Hippocampal formation (tissue), 2 donors: ENCODE data around the gene CARMIL1.

ENCODE experiments used
- DNase-seq, 2 donors: peaks; one replicate each; lab custom pipeline; 2025; lab: John Stamatoyannopoulos, UW

The CARMIL1 gene

DNA sequence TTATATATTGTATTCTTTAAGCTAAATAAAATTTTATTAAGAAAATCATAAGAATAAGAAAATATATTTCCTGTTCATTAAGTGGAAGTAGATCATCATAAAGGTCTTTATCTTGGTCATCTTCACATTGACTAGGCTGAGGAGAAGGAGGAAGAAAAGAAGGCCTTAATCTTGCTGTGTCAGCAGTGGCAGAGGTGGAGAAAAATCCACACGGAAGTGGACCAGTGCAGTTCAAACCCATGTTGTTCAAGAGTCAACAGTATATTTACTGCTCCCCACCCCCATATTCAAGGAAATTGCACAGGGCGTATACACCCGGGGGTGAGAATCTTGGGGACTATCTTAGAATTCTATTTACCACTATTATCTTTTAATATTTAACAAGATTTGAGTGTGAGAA, 194.3 kb downstream of the CARMIL1 start:
- no peak for DNase-seq

- no peak for DNase-seq
Observed at GRCh38 chr6:25476126-25476525, 197.0 kb downstream of the CARMIL1 start.

DNA sequence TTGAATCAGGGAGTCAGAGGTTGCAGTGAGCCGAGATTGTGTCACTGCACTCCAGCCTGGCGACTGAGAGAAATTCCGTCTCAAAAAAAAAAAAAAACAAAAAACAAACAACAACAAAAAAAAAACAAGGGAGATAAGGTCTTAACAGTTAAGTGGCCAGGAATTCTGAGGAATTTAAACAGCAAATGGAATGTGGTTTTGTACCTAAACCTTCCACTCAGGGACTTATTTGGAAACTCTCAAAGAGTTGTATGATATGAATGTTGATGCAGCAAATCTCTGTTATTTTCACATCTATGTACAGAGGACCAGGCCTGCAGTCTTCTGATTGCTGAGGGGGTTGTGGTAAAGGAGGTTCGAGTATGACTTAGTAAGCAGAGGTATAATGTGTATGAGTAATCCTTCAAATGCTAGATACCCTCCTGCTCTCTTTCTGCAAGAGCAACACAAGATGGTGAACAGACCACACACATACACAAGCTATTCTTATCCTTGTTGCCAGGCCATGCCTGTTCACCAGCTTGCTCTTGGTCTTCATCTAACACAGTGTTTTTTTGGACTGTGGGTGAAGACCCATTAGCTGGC, 197.9 kb downstream of the CARMIL1 start:
- no peak for DNase-seq

DNA sequence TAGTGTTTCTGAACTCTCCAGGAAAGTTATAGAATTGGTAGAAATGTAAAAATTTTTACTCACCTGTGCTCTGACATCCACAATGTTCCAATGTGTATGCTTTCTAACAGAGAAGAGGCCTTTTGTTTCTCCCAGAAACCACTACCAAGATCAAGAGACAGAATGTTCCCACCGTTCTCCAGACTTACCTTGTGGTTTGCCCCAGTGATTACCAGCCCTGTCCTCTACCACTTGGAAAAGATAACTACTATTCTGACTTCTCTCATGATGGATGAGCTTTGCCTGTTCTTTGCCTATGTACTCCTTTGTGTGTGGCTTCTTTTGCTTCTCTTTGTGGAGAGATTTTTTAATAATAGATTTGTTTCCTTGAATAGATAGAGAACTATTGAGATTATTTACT, 199.8 kb downstream of the CARMIL1 start:
- DNase-seq: no peak

GRCh38 chr6:25481267-25481666, 202.1 kb downstream of the CARMIL1 start:
- DNase-seq: no peak

DNA sequence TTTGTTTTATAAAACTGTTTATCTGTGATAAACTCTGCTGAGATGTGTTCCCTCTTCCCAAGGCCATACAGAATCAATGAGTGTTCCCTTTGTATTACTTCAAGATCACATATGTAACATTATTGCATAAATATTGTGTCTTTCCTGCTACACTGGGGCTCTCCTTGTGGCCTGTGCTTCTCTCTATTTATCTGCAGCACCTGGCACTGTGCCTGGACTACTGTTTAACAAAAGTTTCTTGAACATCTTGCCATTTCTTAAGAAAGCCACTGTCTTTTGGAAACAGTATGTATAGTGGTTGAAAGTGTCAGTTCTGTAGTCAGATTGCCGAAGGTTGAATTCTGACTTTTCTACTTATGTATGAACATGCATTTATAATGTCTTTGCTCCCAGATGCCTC, 203.8 kb downstream of the CARMIL1 start:
- no peak for DNase-seq

GRCh38 chr6:25483943-25484342, 204.8 kb downstream of the CARMIL1 start:
- no peak for DNase-seq

GRCh38 chr6:25484900-25485299, 205.7 kb downstream of the CARMIL1 start:
- no peak for DNase-seq

DNA sequence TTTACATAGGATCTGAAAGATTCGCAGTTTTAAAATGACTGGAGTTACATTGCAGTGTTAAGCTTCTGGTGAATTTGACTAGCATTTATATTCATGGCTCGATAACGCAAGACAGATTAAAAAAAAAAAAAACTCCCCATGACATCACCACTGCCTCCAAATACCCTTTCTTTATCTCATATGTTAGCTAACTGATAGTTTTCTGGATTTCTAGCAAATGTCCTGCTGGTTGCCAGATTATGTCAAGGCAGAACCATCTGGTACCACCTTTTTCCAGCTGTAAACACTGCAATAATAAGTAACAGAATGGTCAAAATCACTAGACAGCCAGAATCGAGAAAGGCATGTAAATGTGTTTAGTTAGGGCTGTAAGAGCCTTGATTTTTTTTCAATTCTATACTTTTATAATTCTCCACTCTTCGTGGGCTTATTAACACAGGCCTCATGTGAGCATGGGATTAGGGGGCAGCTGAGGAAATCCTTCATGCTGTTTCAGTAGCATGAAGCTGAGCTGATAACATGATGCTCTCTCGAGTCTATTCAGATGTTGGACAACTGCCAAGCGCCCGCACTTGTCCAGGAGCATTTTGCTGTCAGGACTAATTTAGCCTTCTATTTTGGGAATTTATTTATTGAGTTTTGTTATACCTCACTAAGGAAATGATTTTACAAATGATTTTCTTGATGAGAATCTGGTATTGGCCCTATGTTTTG, 206.8 kb downstream of the CARMIL1 start:
- DNase-seq: no peak

DNA sequence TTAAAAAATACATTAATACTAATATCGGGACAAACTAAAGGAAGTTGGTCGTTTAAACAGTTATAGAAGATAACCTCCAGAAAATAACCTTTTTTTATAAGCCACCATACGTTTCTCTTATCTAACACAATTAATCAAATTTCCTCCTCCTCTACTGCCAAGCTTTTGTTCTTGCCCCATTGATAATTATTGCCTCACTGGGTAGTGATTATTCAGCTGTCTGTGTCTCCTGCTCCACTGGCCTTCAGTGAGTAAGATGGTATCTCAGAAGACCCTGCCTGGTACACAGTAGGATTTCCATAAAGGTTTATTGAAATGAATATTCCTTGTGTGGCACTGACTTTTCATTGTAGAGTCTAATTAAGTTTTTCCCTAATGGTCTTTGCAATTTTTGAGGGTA, 207.4 kb downstream of the CARMIL1 start:
- DNase-seq: no peak

DNA sequence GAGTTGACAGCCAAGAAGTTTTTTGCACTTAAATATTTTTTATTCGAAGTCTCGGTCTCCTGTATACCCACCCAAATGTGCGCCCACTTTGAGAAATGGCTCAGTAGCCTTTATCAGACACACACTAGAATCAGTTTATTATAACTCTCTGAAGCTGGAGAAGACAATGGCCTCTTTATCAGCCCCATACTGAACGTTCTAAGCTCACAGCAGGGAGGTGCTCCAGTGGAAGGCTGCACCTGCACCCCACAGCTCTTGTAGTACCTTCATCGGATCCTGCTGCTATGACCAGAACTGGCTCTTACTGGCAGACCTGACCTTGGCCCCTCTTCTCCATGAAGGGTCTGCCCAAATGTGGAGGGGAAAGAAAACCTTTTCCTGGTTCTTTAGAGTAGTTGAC, 207.8 kb downstream of the CARMIL1 start:
- DNase-seq: no peak

DNA sequence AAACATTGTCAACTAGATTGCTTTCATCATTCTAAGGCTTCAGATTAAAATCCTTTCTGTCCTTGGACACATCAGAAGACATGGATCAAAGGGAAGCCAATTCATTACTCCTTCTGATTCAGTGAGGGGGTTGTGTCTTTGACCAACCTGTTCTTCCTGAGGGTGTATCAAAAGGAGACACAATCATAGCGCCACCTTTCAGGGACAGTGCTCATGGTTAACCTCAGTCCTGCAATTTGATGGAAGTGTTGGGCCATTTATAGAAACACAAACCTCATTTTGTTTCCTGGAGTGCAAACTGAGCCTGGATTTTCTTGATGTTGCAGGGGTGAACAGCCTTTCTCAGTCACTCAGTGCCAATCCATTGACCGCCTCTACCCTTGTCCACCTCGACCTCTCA, 209.0 kb downstream of the CARMIL1 start:
- DNase-seq: no peak

DNA sequence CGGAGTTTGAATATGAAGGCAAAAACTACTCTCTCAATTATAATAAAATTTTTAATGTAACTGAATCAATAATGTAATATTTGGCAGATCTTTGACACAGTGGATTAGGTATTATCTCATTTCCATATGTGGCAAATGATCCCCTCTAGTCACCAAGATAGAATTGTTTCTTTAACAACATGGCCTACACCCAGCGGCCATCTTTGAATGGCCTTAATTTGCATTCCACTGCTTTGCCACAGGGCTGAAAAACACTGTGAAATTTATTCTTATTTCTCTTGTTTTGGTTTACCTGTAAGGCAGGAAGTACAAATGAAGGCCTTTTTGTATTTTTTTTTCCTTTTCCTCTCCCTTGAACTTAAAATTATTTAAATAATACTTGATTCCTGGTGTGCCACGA, 210.2 kb downstream of the CARMIL1 start:
- no peak for DNase-seq

DNA sequence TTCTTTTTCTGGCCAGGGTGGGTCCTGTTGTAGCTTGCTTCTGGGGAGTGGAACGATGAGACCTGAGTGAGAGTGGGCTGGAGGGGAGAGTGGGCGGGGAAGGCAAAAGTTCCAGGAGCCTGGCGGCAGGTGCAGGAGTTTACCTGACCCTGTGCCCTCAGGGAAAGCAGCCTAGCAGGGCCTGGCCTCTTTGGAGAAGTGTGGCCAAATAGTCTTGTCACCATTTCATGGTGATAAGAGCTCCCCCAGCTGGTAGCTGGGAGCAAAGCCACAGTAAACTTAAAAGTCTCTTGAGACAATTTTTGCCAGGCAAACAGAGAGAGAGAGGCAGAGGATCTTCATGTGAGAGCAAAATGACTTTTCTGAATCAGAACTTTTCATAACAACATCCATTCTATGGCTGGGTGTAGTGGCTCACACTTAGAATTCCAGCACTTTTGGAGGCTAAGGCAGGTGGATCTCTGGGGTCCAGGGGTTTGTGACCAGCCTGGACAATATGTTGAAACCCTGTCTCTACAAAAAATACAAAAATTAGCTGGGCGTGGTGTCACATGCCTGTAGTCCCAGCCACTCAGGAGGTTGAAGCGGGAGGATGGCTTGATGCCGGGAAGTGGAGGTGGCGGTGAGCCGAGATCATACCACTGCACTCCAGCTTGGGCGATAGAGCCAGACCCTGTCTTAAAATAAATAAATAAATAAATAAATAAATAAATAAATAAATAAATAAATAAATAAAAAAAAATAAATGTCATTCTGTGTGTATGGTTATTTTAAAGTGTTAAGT, 211.0 kb downstream of the CARMIL1 start:
- DNase-seq: peak; percentile 31 to 46

DNA sequence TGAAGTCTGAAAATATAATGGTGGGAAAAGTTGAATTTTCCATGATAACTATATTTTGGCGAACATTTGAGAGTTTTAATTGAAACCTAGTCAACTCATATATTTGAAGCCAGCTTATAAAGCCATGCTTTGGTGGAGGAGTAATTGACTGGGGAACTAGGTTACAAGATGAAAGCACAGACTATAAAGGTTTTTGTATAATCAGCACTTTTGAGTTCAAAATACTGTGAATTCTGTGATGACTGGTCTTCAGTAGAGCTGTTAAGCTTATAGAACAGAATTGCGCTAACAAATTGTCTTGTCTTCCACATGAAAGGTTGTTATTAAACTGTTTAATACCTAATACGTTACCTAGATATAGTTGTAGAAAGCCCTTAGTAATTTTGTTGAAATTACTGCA, 213.8 kb downstream of the CARMIL1 start:
- no peak for DNase-seq

GRCh38 chr6:25494469-25494868, 215.3 kb downstream of the CARMIL1 start:
- DNase-seq: no peak

DNA sequence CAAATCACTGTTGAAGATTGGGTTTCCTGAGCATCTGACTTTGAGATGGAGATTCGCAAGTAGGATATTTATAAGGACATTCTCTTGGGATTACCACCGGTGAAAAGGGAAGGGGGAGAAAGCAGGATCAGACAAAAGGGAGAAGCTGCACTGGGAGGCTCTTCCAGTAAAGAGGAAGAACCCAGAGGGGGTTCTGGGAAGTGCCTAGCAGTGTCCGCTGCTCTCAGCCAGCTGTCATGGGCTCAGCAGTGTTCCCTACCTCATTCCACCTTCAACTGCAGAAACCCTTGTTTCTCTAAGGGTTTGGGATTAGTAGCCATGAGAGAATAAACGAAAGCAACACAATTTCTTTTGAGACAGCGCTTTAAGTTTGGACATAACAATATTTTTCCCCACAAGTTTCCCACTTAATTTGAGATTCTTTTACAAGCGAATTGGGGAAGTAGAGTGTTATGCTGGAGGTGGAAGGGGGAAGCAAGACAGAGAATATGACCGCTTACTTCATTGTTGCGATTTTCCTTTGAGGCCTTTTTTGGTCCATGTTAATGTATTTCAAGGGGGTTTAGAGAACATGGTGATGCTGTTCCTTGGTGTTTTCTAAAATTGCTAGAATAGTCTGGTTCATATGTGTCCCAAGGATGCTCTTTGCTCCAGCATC, 218.3 kb downstream of the CARMIL1 start:
- DNase-seq: no peak

DNA sequence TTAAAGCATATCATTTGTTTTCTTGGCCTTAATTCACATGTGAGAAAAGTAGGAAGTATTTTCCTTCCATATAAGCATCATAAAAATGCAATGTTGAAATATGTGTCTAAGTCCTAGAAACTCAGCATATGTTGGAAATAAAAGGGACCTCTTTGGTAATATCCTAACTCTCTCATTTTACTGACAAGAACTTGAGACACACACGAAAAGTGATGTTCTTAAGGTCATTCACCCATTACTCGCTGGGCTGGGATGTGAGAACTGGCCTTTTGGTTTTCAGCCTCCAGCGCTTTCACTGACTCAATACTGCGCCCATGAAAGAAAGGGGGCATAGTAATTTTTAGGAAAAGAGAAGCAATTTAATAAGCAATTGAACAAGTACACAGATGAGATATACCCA, 219.3 kb downstream of the CARMIL1 start:
- no peak for DNase-seq

DNA sequence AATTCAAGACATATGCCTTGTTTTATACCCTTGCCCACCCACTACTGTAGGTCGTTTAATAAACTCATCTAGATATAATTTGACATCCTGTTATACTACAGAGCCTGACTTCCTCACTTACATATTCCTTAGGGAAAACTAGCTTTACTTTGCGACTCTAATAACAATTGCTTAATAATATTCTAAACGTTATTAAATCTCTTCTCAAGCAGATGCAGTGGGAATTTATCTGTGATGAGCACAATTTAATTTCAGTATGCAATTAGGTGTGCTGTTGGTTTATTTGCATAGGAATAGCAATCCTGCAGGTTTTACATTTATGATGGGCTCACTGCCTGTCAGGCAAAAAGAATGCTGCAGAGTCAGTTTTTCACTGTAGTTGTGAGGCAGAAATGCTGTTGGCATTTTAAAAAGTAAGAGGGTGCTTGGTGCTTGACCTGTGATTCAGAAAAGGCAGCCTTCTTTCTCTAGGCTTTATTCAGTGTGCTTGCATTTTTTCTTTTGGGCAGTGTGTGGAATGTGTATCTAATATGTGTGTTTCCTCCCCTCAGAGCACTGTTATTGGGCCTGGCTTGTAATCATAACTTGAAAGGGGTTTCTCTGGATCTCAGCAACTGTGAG, 220.6 kb downstream of the CARMIL1 start:
- DNase-seq: no peak

- no peak for DNase-seq
Observed at GRCh38 chr6:25503686-25504085, 224.5 kb downstream of the CARMIL1 start.

DNA sequence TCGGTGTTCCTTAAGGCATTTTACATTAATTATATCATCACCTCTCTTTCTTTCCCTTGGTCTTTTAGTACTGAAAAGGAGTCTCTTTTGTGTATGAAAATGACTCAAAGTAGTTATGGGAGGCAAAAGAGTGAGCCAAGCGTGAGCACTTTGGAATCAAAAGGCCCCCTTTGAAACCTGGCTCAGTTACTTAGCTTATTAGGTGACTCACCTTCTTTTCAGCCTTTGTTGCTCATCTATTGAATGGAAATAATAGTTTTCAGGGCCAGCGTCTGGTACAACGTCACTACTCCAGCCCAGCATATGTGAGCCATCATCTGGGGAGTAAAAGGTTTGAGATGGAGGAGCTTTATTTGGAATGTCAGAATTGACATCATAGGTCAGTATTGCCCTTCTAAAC, 225.5 kb downstream of the CARMIL1 start:
- DNase-seq: no peak

GRCh38 chr6:25506020-25506419, 226.8 kb downstream of the CARMIL1 start:
- no peak for DNase-seq
